Stimulated activated effector memory CD8-positive, alpha-beta T cell treated with anti-CD3 and anti-CD28 coated beads, Interleukin-12 subunit alpha, Interleukin-12 subunit beta, amount 100 ng/mL, for 72 hours (primary cell): ENCODE results near the gene ATP10A.

ENCODE experiments used
- ATAC-seq: fragments of 150-1000 bp; cut with Tn5 transposase; 2 replicates; pipeline ENCODE4 v1.10.0; 2021
- DNase-seq, 2 donors: peaks; one replicate each; pipeline ENCODE4 v3.0.0; 2021 to 2022; ENCODE audit warnings: low spot score in 2 of 2
- H3K27ac Mint-ChIP-seq: one replicate; pipeline ENCODE4 v1.8.0; 2022; ENCODE audit warnings: mild to moderate bottlenecking, mixed read lengths
- H3K36me3 Mint-ChIP-seq: one replicate; pipeline ENCODE4 v1.8.0; 2022; ENCODE audit warnings: mild to moderate bottlenecking, mixed read lengths
- H3K4me1 Mint-ChIP-seq: one replicate; pipeline ENCODE4 v1.8.0; 2022; ENCODE audit warnings: mixed read lengths
- H3K4me3 Mint-ChIP-seq: one replicate; pipeline ENCODE4 v1.8.0; 2022; ENCODE audit warnings: mild to moderate bottlenecking, mixed read lengths
- H3K9me3 Mint-ChIP-seq: one replicate; pipeline ENCODE4 v1.8.0; 2022; ENCODE audit warnings: mixed read lengths

Gene ATP10A

GRCh38 chr15:25684521-25685431 is 178.4 kb downstream of the ATP10A start:
- Mint-ChIP-seq H3K4me1 (no peaks in the 10 kb centered on the region), H3K27ac (no peak overlapping the region), H3K4me3 (no peak overlapping the region), H3K9me3 (peaks cover 5% of the 10 kb centered on the region), H3K36me3 (peaks cover 28% of the 10 kb centered on the region)
- ATAC-seq: no peak
- no peak for DNase-seq

DNA sequence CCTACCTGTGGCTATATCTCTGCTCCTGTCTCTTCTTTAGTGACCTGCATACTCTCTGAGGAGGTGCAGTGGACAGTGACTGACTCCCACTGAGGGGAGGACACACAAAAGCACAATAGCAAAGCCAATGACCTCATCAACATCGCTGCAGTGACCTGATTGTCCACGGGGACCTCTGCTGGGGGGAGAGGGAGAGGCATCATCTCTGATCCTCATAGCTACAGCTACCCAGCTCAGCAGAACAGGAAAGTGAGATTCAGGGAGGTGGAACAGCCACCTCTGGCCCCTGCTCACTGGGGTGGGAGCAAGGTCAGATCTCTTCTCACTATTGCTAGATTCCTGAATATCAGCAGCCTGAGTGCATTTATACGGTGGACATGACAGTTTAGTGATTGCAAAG is 179.2 kb downstream of the ATP10A start:
- Mint-ChIP-seq H3K9me3 (peaks cover 5% of the 10 kb centered on the region), H3K4me1 (no peaks in the 10 kb centered on the region), H3K36me3 (peaks cover 30% of the 10 kb centered on the region), H3K4me3 (no peak overlapping the region), H3K27ac (no peak overlapping the region)
- DNase-seq: no peak
- no peak for ATAC-seq

DNA sequence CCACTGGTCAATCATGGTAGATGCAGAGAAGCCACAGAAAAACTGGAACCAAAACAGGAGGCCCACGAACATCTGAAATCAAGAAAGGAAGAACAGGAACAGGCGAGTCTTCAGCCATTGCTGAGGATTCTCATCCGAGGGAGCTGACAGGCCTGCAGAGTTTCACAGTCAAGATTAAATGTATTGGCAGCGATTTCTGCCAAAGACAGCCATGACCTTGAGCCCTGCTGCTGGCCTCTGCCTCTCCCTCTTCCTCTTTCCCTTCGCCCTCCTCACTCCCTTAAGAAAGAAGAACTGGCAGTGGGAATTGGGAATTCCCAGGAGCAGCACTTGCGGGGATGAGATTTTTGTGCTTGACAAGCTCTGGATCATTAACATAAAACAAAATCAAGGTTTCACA is 179.7 kb downstream of the ATP10A start:
- Mint-ChIP-seq H3K36me3 (peaks cover 35% of the 10 kb centered on the region), H3K27ac (no peak overlapping the region), H3K9me3 (peaks cover 5% of the 10 kb centered on the region), H3K4me1 (no peaks in the 10 kb centered on the region), H3K4me3 (no peak overlapping the region)
- no peak for ATAC-seq
- DNase-seq: no peak

- Mint-ChIP-seq H3K9me3 (peaks cover 5% of the 10 kb centered on the region), H3K4me3 (no peak overlapping the region), H3K4me1 (no peaks in the 10 kb centered on the region), H3K27ac (no peak overlapping the region), H3K36me3 (peaks cover 35% of the 10 kb centered on the region)
- DNase-seq (no peak), ATAC-seq (no peak)
These were observed 180.8 kb downstream of the ATP10A start for GRCh38 chr15:25682340-25682739.

GRCh38 chr15:25680686-25681025 is 182.5 kb downstream of the ATP10A start:
- Mint-ChIP-seq H3K9me3 (peaks cover 5% of the 10 kb centered on the region), H3K4me3 (no peak overlapping the region), H3K27ac (no peak overlapping the region), H3K4me1 (no peaks in the 10 kb centered on the region), H3K36me3 (peaks cover 35% of the 10 kb centered on the region)
- no peak for ATAC-seq
- DNase-seq: no peak

DNA sequence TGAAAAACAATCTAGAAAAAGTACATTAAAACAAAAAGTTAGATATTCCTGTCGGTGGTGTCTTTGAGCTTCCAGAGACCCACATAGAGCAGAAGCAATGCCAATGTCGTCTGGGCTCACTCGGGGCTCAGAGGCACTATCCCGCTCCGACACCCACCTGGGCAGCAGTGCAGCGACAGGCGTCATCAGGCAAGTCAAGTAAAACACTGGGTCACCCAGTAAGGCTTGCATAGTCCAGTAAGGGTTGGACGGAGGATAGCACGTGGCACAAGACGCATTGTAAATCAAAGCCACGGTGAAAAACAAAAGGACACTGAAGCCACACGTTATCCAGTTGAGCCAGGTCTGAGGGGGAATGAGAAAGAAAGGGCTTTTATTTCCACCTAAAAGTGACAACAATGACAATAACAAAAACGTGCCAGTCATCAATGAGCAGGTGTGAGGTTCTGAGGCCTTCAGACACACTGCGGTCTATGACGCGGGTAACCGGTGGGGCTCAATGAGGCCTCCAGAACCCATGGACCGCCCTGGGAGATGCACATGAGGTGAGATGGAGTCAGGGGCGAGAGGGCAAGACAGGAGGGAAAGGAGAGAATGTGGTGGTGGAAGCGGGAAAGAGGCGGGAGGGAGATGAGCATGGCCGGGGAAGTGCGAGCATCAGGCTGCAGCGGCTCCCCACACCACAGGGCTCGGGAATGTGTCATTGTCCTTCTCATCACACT is 183.0 kb downstream of the ATP10A start:
- ATAC-seq (no peak), DNase-seq (no peak)
- no peaks in the 10 kb centered on the region for H3K4me1 Mint-ChIP-seq
- peaks cover 35% of the 10 kb centered on the region for H3K36me3 Mint-ChIP-seq
- H3K4me3 Mint-ChIP-seq: no peak overlapping the region
- H3K27ac Mint-ChIP-seq: no peak overlapping the region
- H3K9me3 Mint-ChIP-seq: peaks cover 5% of the 10 kb centered on the region

DNA sequence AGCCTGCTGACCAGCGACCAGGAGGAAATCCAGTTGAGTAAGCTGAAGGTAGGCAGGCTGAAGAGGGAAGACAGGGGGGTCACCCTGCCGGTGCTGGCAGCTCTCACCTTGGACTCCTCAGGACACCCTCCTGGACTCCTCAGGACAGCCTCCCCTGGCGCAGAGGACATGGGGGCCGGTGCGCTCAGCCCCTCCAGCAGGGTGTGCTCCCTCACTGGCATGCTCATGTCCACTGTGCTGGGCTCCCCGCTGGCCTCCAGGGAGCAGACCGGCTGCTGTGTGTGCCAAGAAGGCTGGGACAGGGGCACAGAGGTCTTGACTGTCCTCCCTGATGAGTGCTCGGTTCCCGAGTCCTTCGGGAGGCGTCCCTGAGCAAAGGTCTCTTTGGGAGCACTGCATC is 183.6 kb downstream of the ATP10A start:
- Mint-ChIP-seq H3K27ac (no peak overlapping the region), H3K4me3 (no peak overlapping the region), H3K36me3 (peaks cover 35% of the 10 kb centered on the region), H3K9me3 (peaks cover 5% of the 10 kb centered on the region), H3K4me1 (no peaks in the 10 kb centered on the region)
- ATAC-seq: no peak
- DNase-seq: no peak

DNA sequence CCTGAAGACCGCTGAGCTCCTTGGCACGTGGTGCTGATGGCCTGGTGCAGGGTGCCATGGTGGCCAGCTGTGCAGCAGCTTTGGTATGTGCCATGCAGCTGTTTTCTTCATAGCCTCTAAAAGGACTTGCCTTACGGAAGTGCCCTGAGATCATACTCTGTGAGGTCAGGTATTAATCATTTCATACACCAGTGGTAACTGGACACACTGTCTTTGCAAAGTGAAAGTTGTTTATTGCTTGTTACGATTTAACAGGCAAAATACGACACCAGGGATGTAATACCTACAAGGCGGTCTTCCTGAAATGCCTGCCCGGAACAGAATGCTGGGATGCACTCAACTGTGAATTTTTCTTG is 184.6 kb downstream of the ATP10A start:
- H3K36me3 Mint-ChIP-seq: peaks cover 35% of the 10 kb centered on the region
- no peak overlapping the region for H3K27ac Mint-ChIP-seq
- peaks cover 5% of the 10 kb centered on the region for H3K9me3 Mint-ChIP-seq
- H3K4me1 Mint-ChIP-seq: no peaks in the 10 kb centered on the region
- no peak for DNase-seq
- no peak for ATAC-seq
- H3K4me3 Mint-ChIP-seq: no peak overlapping the region

GRCh38 chr15:25677719-25678499 is 185.2 kb downstream of the ATP10A start:
- peaks cover 35% of the 10 kb centered on the region for H3K36me3 Mint-ChIP-seq
- no peak overlapping the region for H3K27ac Mint-ChIP-seq
- H3K4me3 Mint-ChIP-seq: no peak overlapping the region
- H3K4me1 Mint-ChIP-seq: no peaks in the 10 kb centered on the region
- no peak for DNase-seq
- H3K9me3 Mint-ChIP-seq: peaks cover under 1% of the 10 kb centered on the region
- no peak for ATAC-seq

DNA sequence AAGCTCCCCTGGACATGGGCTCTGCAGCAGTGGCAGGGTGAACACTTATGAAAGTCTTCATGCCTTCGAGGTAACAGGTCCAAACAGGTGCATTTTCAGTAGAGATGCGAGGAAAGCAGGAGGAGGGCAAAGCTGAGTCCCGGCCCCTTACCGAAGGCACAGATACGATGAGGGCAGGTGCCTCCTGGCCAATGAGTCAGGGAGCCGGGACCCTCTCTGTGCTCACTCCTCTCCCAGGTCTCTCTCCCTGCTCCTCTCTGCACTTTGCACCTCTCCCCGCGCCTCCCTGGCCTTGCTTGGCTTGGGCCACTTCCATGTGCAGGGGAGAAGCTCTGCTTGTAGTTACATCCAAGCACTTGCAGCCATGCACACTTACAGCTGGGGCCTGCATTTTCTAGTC is 187.1 kb downstream of the ATP10A start:
- DNase-seq (no peak), ATAC-seq (no peak)
- peaks cover 27% of the 10 kb centered on the region for H3K36me3 Mint-ChIP-seq
- no peak overlapping the region for H3K4me3 Mint-ChIP-seq
- peaks cover 4% of the 10 kb centered on the region for H3K9me3 Mint-ChIP-seq
- H3K27ac Mint-ChIP-seq: no peak overlapping the region
- no peaks in the 10 kb centered on the region for H3K4me1 Mint-ChIP-seq

DNA sequence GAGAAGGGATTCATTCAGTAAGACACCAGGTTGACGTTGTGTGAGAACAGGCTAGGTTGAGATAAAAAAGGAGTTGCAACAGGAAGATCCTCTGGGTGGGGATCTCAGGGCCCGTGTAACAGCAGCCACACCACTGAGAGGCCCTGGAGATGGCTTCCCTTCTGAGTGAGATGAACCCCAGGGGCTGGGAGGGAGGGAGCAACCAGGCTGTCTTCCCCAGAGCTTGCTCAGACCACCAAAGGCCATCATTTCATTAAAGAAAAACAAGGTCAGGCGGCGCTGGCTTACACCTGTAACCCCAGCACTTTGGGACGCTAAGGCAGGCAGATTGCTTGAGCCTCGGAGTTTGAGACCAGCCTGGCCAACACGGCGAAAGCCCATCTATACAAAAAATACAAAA is 187.7 kb downstream of the ATP10A start:
- Mint-ChIP-seq H3K27ac (no peak overlapping the region), H3K4me1 (no peaks in the 10 kb centered on the region), H3K4me3 (no peak overlapping the region), H3K36me3 (peaks cover 20% of the 10 kb centered on the region), H3K9me3 (peaks cover 4% of the 10 kb centered on the region)
- no peak for DNase-seq
- ATAC-seq: no peak

- no peak for DNase-seq
- H3K4me3 Mint-ChIP-seq: no peak overlapping the region
- no peak for ATAC-seq
- H3K4me1 Mint-ChIP-seq: peaks cover 2% of the 10 kb centered on the region
- no peak overlapping the region for H3K27ac Mint-ChIP-seq
- H3K36me3 Mint-ChIP-seq: peaks cover 15% of the 10 kb centered on the region
- peaks cover 4% of the 10 kb centered on the region for H3K9me3 Mint-ChIP-seq
These were observed 188.2 kb downstream of the ATP10A start for GRCh38 chr15:25674913-25675312.

GRCh38 chr15:25673972-25674371 is 189.2 kb downstream of the ATP10A start:
- no peak for DNase-seq
- Mint-ChIP-seq H3K4me3 (no peak overlapping the region), H3K9me3 (peaks cover 4% of the 10 kb centered on the region), H3K36me3 (peaks cover 6% of the 10 kb centered on the region), H3K4me1 (peaks cover 6% of the 10 kb centered on the region), H3K27ac (no peak overlapping the region)
- no peak for ATAC-seq

DNA sequence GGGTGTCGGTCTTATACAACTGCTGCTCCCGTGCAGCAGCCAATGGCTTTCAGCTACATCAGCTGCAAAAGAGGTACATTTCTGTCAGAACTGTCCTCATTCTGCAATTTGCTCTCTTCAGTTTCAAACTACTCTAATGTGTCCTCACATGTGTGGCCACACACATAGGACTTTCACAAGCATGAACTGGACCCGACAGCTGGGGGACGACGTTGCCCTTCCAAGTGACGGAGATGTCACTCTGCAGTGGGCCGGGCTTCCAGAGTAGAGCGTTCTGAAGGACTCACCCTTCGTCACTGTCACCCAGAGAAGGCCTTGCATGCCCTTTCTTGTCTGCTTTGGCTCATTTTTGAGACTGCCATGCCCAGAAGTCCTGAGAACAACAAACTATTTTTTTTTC is 189.8 kb downstream of the ATP10A start:
- peaks cover 4% of the 10 kb centered on the region for H3K9me3 Mint-ChIP-seq
- H3K27ac Mint-ChIP-seq: no peak overlapping the region
- ATAC-seq (no peak), DNase-seq (no peak)
- H3K4me1 Mint-ChIP-seq: peaks cover 6% of the 10 kb centered on the region
- no peaks in the 10 kb centered on the region for H3K36me3 Mint-ChIP-seq
- no peak overlapping the region for H3K4me3 Mint-ChIP-seq

DNA sequence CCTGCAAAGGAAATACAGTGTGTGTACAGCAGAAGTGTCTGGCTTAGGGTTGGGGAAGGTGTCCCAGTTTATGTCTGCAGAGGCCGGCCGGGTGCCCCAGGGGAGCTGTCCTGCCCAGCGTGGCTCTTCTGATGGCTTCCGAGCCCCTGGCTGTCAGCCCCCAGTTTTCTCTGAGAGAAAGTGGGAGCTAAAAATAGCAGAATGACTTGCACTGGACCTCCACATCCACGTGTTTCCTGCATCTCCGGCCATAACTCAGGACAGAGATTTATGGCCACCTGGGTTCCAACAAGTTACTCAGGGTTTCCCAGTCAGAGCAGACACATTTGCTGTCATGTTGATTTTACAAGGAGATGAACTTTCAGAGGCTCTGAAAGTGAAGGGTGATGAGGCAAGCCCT is 192.0 kb downstream of the ATP10A start:
- Mint-ChIP-seq H3K36me3 (no peaks in the 10 kb centered on the region), H3K4me1 (peaks cover 6% of the 10 kb centered on the region), H3K4me3 (no peak overlapping the region), H3K27ac (no peak overlapping the region), H3K9me3 (peaks cover 4% of the 10 kb centered on the region)
- no peak for ATAC-seq
- DNase-seq: no peak
